Measurements from ENCODE around the gene CFAP90. TPM values are rescaled to one million over a fixed set of nuclear protein-coding genes. Genes with fewer than 3 reads are reported as not detected.
A peak's percentile ranks its signal among the peaks of the same experiment; 100 is the strongest.

The CFAP90 gene
- polyA plus RNA-seq, 1 of the 3 experiments (the other 2 are of a cell fraction), result 0.10 TPM

GRCh38 chr5:7805379-7805778 lies 45.6 kb downstream of the CFAP90 start:
- no peak overlapping the region for H3K4me2 ChIP-seq
- no peak overlapping the region for H3K4me3 ChIP-seq (ENCODE audit: low read depth in 2 of 2, low read length in 1 of 2)
- no peaks in the 10 kb centered on the region for H3K9me3 ChIP-seq
- no peaks in the 10 kb centered on the region for H3F3A ChIP-seq (replicated peaks; ENCODE audit: insufficient read depth)
- H4K20me1 ChIP-seq (ENCODE audit: insufficient read depth), result no peaks in the 10 kb centered on the region
- H3K27me3 ChIP-seq (ENCODE audit: insufficient read depth), result peaks cover 11% of the 10 kb centered on the region; the same call in 1 of the 2 replicates
- no peak for DNase-seq
- no peaks in the 10 kb centered on the region for H3K79me2 ChIP-seq (ENCODE audit: insufficient read depth)
- no peaks in the 10 kb centered on the region for H3K36me3 ChIP-seq (replicated peaks in 1 of 2; ENCODE audit: control insufficient read depth in 1 of 2, insufficient read depth in 2 of 2, low read length in 1 of 2)
- POLR2A ChIA-PET, result no interaction called here
- H3K9me2 ChIP-seq, result no peaks in the 10 kb centered on the region
- 0% methylated on average over 2 of the region's 2 CpGs for whole genome bisulfite sequencing (ENCODE audit: low lambda C conversion rate)
- CTCF ChIA-PET, result interaction anchor here (1.3 to 2.2 kb wide), 2 partner anchors 11 to 22 kb away, joined by 3 to 6 read pairs; no protein-coding TSS in a partner anchor
- TF ChIP-seq, protein P1, sequence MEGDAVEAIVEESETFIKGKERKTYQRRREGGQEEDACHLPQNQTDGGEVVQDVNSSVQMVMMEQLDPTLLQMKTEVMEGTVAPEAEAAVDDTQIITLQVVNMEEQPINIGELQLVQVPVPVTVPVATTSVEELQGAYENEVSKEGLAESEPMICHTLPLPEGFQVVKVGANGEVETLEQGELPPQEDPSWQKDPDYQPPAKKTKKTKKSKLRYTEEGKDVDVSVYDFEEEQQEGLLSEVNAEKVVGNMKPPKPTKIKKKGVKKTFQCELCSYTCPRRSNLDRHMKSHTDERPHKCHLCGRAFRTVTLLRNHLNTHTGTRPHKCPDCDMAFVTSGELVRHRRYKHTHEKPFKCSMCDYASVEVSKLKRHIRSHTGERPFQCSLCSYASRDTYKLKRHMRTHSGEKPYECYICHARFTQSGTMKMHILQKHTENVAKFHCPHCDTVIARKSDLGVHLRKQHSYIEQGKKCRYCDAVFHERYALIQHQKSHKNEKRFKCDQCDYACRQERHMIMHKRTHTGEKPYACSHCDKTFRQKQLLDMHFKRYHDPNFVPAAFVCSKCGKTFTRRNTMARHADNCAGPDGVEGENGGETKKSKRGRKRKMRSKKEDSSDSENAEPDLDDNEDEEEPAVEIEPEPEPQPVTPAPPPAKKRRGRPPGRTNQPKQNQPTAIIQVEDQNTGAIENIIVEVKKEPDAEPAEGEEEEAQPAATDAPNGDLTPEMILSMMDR (IDR thresholded peaks at IDR 0.05), result peak; percentile 38
- TF ChIP-seq TAF1 (IDR thresholded peaks at IDR 0.05; ENCODE audit: borderline replicate concordance, low read depth, low read length), result no peak
- H3K9ac ChIP-seq, result no peak overlapping the region
- H2AFZ ChIP-seq (ENCODE audit: low read depth), result no peak overlapping the region
- no peaks in the 10 kb centered on the region for H3K4me1 ChIP-seq (ENCODE audit: control insufficient read depth in 1 of 2, insufficient read depth in 2 of 2, low read depth in 1 of 2, low read length in 1 of 2)
- H3K27ac ChIP-seq (ENCODE audit: low read depth in 2 of 2, low read length in 1 of 2), result no peak overlapping the region

GRCh38 chr5:7803937-7804336 lies 47.0 kb downstream of the CFAP90 start:
- H3K9ac ChIP-seq, result no peak overlapping the region
- no peak overlapping the region for H3K4me2 ChIP-seq
- CTCF ChIA-PET, result interaction anchor here (1.0 to 2.2 kb wide), 3 partner anchors 10 to 24 kb away, joined by 3 to 6 read pairs (median 3); no protein-coding TSS in a partner anchor
- no peaks in the 10 kb centered on the region for H3K79me2 ChIP-seq (ENCODE audit: insufficient read depth)
- no peaks in the 10 kb centered on the region for H3K9me3 ChIP-seq
- H2AFZ ChIP-seq (ENCODE audit: low read depth), result no peak overlapping the region
- no peak overlapping the region for H3K27ac ChIP-seq (ENCODE audit: low read depth in 2 of 2, low read length in 1 of 2)
- H3K36me3 ChIP-seq (replicated peaks in 1 of 2; ENCODE audit: control insufficient read depth in 1 of 2, insufficient read depth in 2 of 2, low read length in 1 of 2), result no peaks in the 10 kb centered on the region
- WGBS (ENCODE audit: low lambda C conversion rate), result 15% methylated on average over 2 of the region's 2 CpGs
- DNase-seq, result no peak
- H3K9me2 ChIP-seq, result no peaks in the 10 kb centered on the region
- H3F3A ChIP-seq (replicated peaks; ENCODE audit: insufficient read depth), result no peaks in the 10 kb centered on the region
- 0 out of 2 replicates have a peak, but pooled peaks cover 11% of the 10 kb centered on the region for H3K27me3 ChIP-seq (ENCODE audit: insufficient read depth)
- TF ChIP-seq POLR2AphosphoS5 (IDR thresholded peaks at IDR 0.05; ENCODE audit: low read depth, low read length) (no peak), GABPA (IDR thresholded peaks at IDR 0.05; ENCODE audit: low read depth) (no peak)
- H3K4me3 ChIP-seq (ENCODE audit: low read depth in 2 of 2, low read length in 1 of 2), result no peak overlapping the region
- H4K20me1 ChIP-seq (ENCODE audit: insufficient read depth), result no peaks in the 10 kb centered on the region
- H3K4me1 ChIP-seq (ENCODE audit: control insufficient read depth in 1 of 2, insufficient read depth in 2 of 2, low read depth in 1 of 2, low read length in 1 of 2), result no peaks in the 10 kb centered on the region
- POLR2A ChIA-PET, result no interaction called here

DNA sequence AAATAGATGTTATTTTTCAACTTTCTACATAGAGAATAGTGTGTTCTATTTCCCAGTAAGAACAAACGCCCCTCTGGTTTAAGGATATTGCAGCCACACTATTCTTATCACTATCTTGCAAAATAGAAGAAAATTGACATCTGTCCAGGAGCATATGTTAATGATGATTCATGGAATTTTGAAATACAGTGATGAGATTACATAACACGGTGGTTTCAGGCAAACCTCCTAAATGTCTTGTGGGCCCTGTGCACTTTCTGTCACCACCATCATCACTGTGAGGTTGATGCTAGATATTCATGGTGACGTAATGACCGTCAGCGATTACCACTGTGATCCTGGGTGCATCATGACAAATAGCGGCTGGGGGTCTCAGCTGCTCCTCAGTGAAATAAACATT lies 48.1 kb downstream of the CFAP90 start:
- H4K20me1 ChIP-seq (ENCODE audit: insufficient read depth), result no peaks in the 10 kb centered on the region
- no peak overlapping the region for H3K4me3 ChIP-seq (ENCODE audit: low read depth in 2 of 2, low read length in 1 of 2)
- WGBS (ENCODE audit: low lambda C conversion rate), result 46% methylated on average over 6 of the region's 6 CpGs
- no peak overlapping the region for H3K9ac ChIP-seq
- no peak for TF ChIP-seq GATA2 (CRISPR knock-in tag; IDR thresholded peaks at IDR 0.05)
- no peak for TF ChIP-seq TCF12 (IDR thresholded peaks at IDR 0.05)
- no peak for TF ChIP-seq MEF2A (IDR thresholded peaks at IDR 0.05; ENCODE audit: borderline replicate concordance, low read depth)
- no peak for TF ChIP-seq JUND (IDR thresholded peaks at IDR 0.05)
- TF ChIP-seq USF1 (IDR thresholded peaks at IDR 0.05; ENCODE audit: borderline replicate concordance, low read depth), result no peak
- no peak for TF ChIP-seq ELF1 (IDR thresholded peaks at IDR 0.05)
- TF ChIP-seq EP300 (IDR thresholded peaks at IDR 0.05; ENCODE audit: borderline replicate concordance in 1 of 2, low read depth in 1 of 2, low read length in 1 of 2), result no peak
- TF ChIP-seq ZBTB33 (IDR thresholded peaks at IDR 0.05; ENCODE audit: borderline replicate concordance, low read depth), result no peak
- no peak for TF ChIP-seq RFX5 (IDR thresholded peaks at IDR 0.05; ENCODE audit: low read length)
- TF ChIP-seq MXI1 (IDR thresholded peaks at IDR 0.05; ENCODE audit: low read depth, low read length), result no peak
- TF ChIP-seq FOXM1 (IDR thresholded peaks at IDR 0.05; ENCODE audit: low read depth), result no peak
- no peak for DNase-seq
- CTCF ChIA-PET, result interaction anchor here (2.9 kb wide), 1 partner anchor 13 kb away, joined by 13 read pairs; no protein-coding TSS in a partner anchor
- POLR2A ChIA-PET, result no interaction called here
- H3K4me1 ChIP-seq (ENCODE audit: control insufficient read depth in 1 of 2, insufficient read depth in 2 of 2, low read depth in 1 of 2, low read length in 1 of 2), result no peaks in the 10 kb centered on the region
- no peaks in the 10 kb centered on the region for H3K9me3 ChIP-seq
- no peaks in the 10 kb centered on the region for H3K9me2 ChIP-seq
- H3K27me3 ChIP-seq (ENCODE audit: insufficient read depth), result 0 out of 2 replicates have a peak, but pooled peaks cover 11% of the 10 kb centered on the region
- H3F3A ChIP-seq (replicated peaks; ENCODE audit: insufficient read depth), result no peaks in the 10 kb centered on the region
- H3K4me2 ChIP-seq, result no peak overlapping the region
- H3K36me3 ChIP-seq (replicated peaks in 1 of 2; ENCODE audit: control insufficient read depth in 1 of 2, insufficient read depth in 2 of 2, low read length in 1 of 2), result no peaks in the 10 kb centered on the region
- H3K27ac ChIP-seq (ENCODE audit: low read depth in 2 of 2, low read length in 1 of 2), result no peak overlapping the region
- no peaks in the 10 kb centered on the region for H3K79me2 ChIP-seq (ENCODE audit: insufficient read depth)
- no peak overlapping the region for H2AFZ ChIP-seq (ENCODE audit: low read depth)
